Transverse colon (tissue), 4 donors: ENCODE data around the gene RGPD5. TPM values are rescaled to one million over a fixed set of nuclear protein-coding genes. Genes with fewer than 3 reads are reported as not detected.
"Not testable (repeated sequence)": the region's sequence is repeated elsewhere in the genome, so short reads cannot be mapped to it uniquely, and the experiment has no call there.

Source experiments
- DNase-seq: peaks from one replicate; pipeline ENCODE4 v3.0.0-alpha.2; 2019
- H3K27ac ChIP-seq, 4 donors: fragments of 200-600 bp; sonication (generic); 2 replicates each; pipeline ENCODE4 v1.5.1; 2016 to 2018; ENCODE audit warnings: inconsistent platforms in 4 of 4
- H3K27me3 ChIP-seq: fragments of 200-600 bp; sonication (generic); 2 replicates; pipeline ENCODE4 v1.5.1; 2017; ENCODE audit warnings: inconsistent platforms
- H3K36me3 ChIP-seq, 4 donors: fragments of 200-600 bp; sonication (generic); 2 replicates each; pipeline ENCODE4 v1.5.1; 2017 to 2019; ENCODE audit warnings: inconsistent platforms in 4 of 4
- H3K4me1 ChIP-seq, 4 donors: fragments of 200-600 bp; sonication (generic); 2 replicates each; pipeline ENCODE4 v1.5.1; 2017 to 2020; ENCODE audit warnings: inconsistent platforms in 4 of 4
- H3K4me3 ChIP-seq, 4 donors: fragments of 200-600 bp; sonication (generic); 1 replicate in 1 of 4; 2 replicates in 3 of 4; pipeline versions ENCODE4 v1.5.1 to v1.6.1; 2017 to 2019; ENCODE audit warnings: inconsistent platforms in 4 of 4
- H3K9me3 ChIP-seq, 2 donors: fragments of 200-600 bp; sonication (generic); 2 replicates each; pipeline ENCODE4 v1.5.1; 2017 to 2019; ENCODE audit warnings: inconsistent platforms in 2 of 2
- WGBS, 2 donors: methylation state at CpG; one replicate each; pipeline ENCODE4 v1.1.5; 2018; ENCODE audit warnings: low coverage in 1 of 2; 5-methylcytosine and 5-hydroxymethylcytosine counted together
- in situ Hi-C, 4 donors: fragments of 200-750 bp; cut with MboI; loops; one replicate each; pipeline versions ENCODE4 v1.15.0 to v1.15.1; 2017; ENCODE audit warnings: low sequenced_read_pairs in 3 of 4, low pct_ligation_motif_present in 1 of 4, low pct_unique_long_range_greater_than_20kb in 1 of 4
- intact Hi-C: fragments of 100-400 bp; cut with DNase I; formaldehyde crosslinking; loops from one replicate; pipeline ENCODE4 v1.15.1; 2023; ENCODE audit warnings: low total_unique reads
- total RNA-seq, 4 donors: library from RNA; depleted of rRNA; stranded (reverse); fragments of >200 nt; gene quantifications; one replicate each; pipeline ENCODE4 v1.1.0, GENCODE V29; 2016

The RGPD5 gene
- total RNA-seq, 4 donors from 2014 or later = 8.8 to 38.2 (median 31.8) TPM

GRCh38 chr2:109781147-109781816 is 12.8 kb upstream of the RGPD5 start:
- H3K4me3 ChIP-seq, in situ Hi-C loops, DNase-seq, intact Hi-C loops, H3K27me3 ChIP-seq, H3K36me3 ChIP-seq, H3K4me1 ChIP-seq, H3K27ac ChIP-seq, H3K9me3 ChIP-seq: not testable (repeated sequence)
- no CpG with 5 or more reads among the region's 15 CpGs for WGBS, 2 donors

DNA sequence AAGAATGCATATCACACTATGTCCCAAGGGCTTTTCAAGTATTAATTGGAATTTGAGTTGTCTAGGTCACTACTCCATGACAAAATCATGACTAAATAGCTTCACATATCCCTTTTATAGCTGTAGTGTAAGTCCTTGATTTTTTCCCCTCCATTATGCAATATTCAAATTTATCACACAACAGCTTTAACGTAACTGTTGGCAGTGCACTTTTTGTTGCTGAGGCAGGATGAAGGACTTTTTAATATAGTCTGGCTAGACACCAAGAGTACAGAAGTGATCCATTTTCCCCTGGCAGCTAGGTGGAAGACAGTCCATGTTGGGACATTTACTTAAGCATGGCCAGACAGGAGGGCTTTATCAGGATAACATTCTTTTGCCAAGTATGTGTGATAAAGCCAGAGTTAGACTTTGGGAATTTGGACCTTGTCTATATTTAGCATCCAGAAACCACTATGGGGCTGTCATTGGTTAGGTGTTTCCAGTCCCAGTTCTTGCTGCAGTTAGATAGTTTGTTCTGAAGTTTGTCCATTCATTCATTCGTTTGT is 11.6 kb upstream of the RGPD5 start:
- DNase-seq, H3K27me3 ChIP-seq, H3K9me3 ChIP-seq, intact Hi-C loops, H3K36me3 ChIP-seq, H3K4me1 ChIP-seq, H3K27ac ChIP-seq, in situ Hi-C loops, H3K4me3 ChIP-seq: not testable (repeated sequence)
- no CpG with 5 or more reads among the region's 2 CpGs for WGBS, 2 donors

DNA sequence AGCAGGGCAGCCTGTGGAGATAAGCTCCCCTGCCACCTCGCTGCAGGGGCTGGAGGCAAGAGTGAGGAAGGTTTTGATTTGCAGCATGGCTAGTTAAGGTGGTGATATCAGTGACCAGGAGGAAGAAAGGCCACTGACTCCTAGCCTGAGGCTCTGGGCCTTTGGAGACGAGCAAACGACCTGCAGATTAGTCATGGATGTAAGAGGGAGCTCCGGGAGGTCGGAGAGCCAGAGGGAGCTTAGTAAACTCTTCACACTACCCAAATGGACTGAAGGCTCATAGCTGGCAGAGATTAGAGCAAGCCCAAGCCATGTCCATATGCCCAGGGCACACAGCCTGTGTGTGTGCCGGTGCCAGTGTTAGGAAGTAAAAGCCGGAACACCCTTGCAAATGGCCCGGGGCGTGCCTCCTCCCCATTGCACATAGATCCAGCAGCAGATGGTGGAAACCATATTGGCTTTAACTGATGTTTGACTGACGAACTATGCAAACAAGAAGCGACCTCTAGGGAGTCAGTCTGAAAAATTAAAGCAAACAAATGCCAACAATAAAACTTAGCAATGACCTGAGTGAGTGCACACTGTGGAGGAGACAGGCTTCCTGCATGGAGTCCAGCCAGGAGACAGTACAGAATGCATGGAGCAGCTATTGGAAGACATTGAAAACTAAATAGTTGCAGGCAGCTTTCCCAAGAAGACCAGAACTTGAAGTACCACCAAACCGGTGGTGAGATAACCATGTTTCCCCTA is 2.4 kb upstream of the RGPD5 start:
- H3K27ac ChIP-seq, H3K4me1 ChIP-seq, H3K4me3 ChIP-seq, intact Hi-C loops, H3K27me3 ChIP-seq, DNase-seq, H3K36me3 ChIP-seq, in situ Hi-C loops, H3K9me3 ChIP-seq: not testable (repeated sequence)
- WGBS, 2 donors = no CpG with 5 or more reads among the region's 12 CpGs

DNA sequence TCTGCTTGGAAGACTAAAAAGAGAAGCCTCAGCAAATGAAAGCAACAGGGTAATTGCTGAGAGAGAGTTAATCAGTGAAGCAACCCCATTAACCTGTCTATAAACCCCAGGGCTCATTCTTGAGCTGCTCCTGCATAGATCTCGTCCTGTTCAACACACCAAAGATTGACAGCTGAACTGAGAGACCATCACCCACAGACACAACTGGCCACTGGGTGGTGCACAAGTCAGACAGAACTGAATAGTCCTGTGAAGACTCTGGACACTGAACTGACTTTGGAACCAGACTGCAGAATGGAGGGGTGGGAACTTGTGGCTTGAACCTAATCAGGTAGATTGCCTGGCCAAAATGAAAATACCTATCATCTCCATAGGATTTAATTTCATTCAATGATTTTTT is 1.4 kb upstream of the RGPD5 start:
- intact Hi-C loops, in situ Hi-C loops, H3K36me3 ChIP-seq, H3K4me1 ChIP-seq, H3K27me3 ChIP-seq, DNase-seq, H3K4me3 ChIP-seq, H3K27ac ChIP-seq, H3K9me3 ChIP-seq: not testable (repeated sequence)
- WGBS, 2 donors = no CpG with 5 or more reads among the region's 1 CpG

DNA sequence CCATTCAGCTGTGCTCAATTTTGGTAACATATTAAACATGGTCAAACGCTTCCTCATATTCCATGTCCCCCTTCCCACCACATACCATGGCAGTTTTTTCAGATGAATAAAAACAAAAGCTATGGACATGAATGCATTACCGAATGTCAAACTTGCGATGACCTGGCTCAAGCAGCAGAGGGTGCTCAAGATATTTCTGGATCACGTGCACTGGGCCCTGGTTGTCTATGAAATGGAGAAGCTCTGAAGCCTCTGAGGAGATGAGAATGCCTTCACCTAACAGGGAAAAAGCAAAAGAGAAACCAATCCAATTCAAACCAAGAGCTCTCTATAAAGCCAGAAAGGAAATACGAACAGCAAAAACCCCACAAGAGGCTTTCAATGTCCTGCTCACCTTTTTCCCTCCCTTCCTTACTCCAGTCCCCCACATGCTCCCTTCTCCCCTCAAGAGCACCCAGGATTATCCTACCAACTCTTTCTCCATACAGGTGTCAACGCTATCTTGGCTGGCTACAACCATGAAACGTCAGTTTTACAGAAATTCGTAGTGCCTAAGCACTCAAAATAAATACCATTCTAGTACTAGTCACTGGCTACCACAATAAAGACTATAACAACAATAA is 77.1 kb downstream of the RGPD5 start:
- H3K4me3 ChIP-seq, H3K4me1 ChIP-seq, H3K36me3 ChIP-seq, H3K27me3 ChIP-seq, DNase-seq, H3K9me3 ChIP-seq, in situ Hi-C loops, intact Hi-C loops, H3K27ac ChIP-seq: not testable (repeated sequence)
- WGBS, 2 donors = no CpG with 5 or more reads among the region's 8 CpGs

- H3K4me3 ChIP-seq, H3K27ac ChIP-seq, intact Hi-C loops, H3K36me3 ChIP-seq, H3K9me3 ChIP-seq, DNase-seq, in situ Hi-C loops, H3K27me3 ChIP-seq, H3K4me1 ChIP-seq: not testable (repeated sequence)
- WGBS, 2 donors = no CpG with 5 or more reads among the region's 3 CpGs
Observed at GRCh38 chr2:109876625-109877024, 82.5 kb downstream of the RGPD5 start.

DNA sequence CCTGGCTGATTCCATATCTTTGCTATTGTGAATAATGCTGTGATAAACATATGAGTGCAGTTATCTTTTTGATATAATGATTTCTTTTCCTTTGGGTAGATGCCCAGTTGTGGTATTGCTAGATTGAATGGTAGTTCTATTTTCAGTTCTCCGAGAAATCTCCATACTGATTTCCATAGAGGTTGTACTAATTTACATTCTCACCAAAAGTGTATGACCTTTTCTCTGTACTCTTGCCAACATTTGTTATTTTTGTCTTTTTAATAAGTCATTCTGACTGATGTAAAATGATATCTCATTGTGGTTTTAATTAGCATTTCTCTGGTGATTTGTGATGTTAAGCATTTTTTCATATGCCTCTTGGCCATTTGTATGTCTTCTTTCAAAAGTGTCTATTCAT is 88.0 kb downstream of the RGPD5 start:
- intact Hi-C loops = not testable (repeated sequence)
- no CpG with 5 or more reads among the region's 1 CpG for WGBS, 2 donors

DNA sequence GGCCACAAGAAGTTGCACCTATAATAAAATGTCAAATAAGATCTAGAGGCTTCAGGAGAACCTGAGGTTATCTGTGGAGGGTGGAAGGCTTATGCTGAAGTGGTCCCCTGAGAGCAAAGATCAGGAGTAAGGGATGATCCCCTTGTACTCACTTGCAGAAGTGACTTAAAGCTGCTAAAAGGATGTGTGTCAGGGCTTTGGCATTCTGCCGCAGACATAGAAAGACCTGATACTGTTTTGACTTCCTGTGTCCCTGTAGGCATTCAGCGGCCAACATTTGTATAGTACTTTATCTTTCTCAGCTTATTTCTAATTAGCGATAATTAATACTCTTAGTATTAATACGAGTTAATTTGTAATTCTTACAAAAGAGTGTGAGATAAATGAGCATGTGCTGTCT is 94.3 kb downstream of the RGPD5 start:
- H3K27ac ChIP-seq, H3K36me3 ChIP-seq, H3K27me3 ChIP-seq, DNase-seq, H3K9me3 ChIP-seq, intact Hi-C loops, H3K4me3 ChIP-seq, in situ Hi-C loops, H3K4me1 ChIP-seq: not testable (repeated sequence)
- WGBS, 2 donors = no CpG with 5 or more reads among the region's 4 CpGs

More for the DNA sequence above, 88.0 kb downstream of the RGPD5 start:
- in situ Hi-C loops, H3K36me3 ChIP-seq, H3K4me3 ChIP-seq, H3K4me1 ChIP-seq, H3K27me3 ChIP-seq, H3K9me3 ChIP-seq, DNase-seq, H3K27ac ChIP-seq: not testable (repeated sequence)

- H3K4me1 ChIP-seq, H3K9me3 ChIP-seq, H3K36me3 ChIP-seq, H3K27ac ChIP-seq, intact Hi-C loops, DNase-seq, H3K4me3 ChIP-seq, H3K27me3 ChIP-seq, in situ Hi-C loops: not testable (repeated sequence)
- no CpG with 5 or more reads among the region's 4 CpGs for WGBS, 2 donors
Observed at GRCh38 chr2:109889909-109890308, 95.8 kb downstream of the RGPD5 start.

DNA sequence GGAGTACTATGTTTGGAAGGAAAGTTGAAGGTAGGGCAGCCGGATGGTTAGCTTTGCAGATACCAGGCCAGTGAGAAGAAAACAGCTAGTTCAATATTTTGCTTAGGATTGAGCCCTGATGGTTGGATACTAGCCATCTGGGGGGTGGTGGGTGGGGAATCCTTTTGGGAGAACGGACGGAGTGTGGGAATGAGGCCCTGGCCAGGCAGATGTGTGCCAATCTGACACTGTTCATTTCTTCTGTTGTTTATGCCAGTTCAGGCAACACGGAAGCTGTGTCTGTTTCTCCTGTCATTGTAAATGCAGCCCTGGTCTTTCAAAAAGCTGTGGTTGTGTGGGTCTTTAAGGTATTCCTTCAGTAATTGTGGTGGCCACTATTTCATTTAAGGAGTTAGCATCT is 96.9 kb downstream of the RGPD5 start:
- H3K27me3 ChIP-seq, H3K36me3 ChIP-seq, in situ Hi-C loops, H3K27ac ChIP-seq, DNase-seq, H3K9me3 ChIP-seq, H3K4me3 ChIP-seq, H3K4me1 ChIP-seq, intact Hi-C loops: not testable (repeated sequence)
- no CpG with 5 or more reads among the region's 4 CpGs for WGBS, 2 donors
